HepG2 (cell line): ENCODE results near the gene DDRGK1. TPM values are rescaled to one million over a fixed set of nuclear protein-coding genes. Genes with fewer than 3 reads are reported as not detected.
A peak's percentile ranks its signal among the peaks of the same experiment; 100 is the strongest.

ENCODE experiments used
- ATAC-seq: fragments of 200-7000 bp; cut with Tn5 transposase; 3 replicates; pipeline ENCODE4 v1.9.1; 2020; ENCODE audit warnings: mild to moderate bottlenecking, moderate library complexity
- BruUV-seq: library from RNA; stranded (reverse); fragments of 400-500 nt; replicated peaks from 2 replicates; lab custom pipeline; 2021; lab: Mats Ljungman, UMichigan
- CTCF ChIA-PET: fragments of 300-600 bp; formaldehyde crosslinking; extraction: SDS; loops from one replicate; lab custom pipeline; 2021; ENCODE audit warnings: low total read pairs, inconsistent platforms, low intra/inter-chr PET ratio; lab: Yijun Ruan, JAX
- POLR2A ChIA-PET: fragments of 350-600 bp; sonication (Branson Sonifier 250); formaldehyde crosslinking; loops from one replicate; lab custom pipeline; 2020; ENCODE audit warnings: antibody characterized with exemption, inconsistent platforms; lab: Yijun Ruan, JAX
- DNase-seq: peaks from one replicate; pipeline ENCODE4 v3.0.0-alpha.2; 2015; ENCODE audit warnings: low spot score
- FAIRE-seq: peaks from 3 replicates; lab custom pipeline; 2011; peaks lifted over from hg19 to GRCh38; lab: Jason Lieb, UNC
- H2AFZ ChIP-seq: one replicate; pipeline ENCODE4 v1.6.1; 2011; ENCODE audit warnings: low read length, inconsistent platforms
- H3K27ac ChIP-seq: fragments of 300-600 bp; 3 replicates; pipeline ENCODE4 v1.8.0; 2011; ENCODE audit warnings: mixed run types, mild to moderate bottlenecking, mixed read lengths, low read length, inconsistent platforms; ENCODE audit not compliant: insufficient read depth; ENCODE audit errors: extremely low read length
- H3K27me3 ChIP-seq, 2 experiments: fragments of 200-600 bp in 1 of 2; 2 replicates in 1 of 2; 3 replicates in 1 of 2; pipeline versions ENCODE4 v1.6.0 to v1.8.0; 2011; ENCODE audit warnings: low read length in 2 of 2, mild to moderate bottlenecking in 2 of 2, moderate library complexity in 2 of 2, inconsistent platforms in 1 of 2; ENCODE audit not compliant: insufficient read depth in 2 of 2, control insufficient read depth in 1 of 2
- H3K36me3 ChIP-seq, 2 experiments: fragments of 200-600 bp in 1 of 2; replicated peaks in 1 of 2; 2 replicates in 1 of 2; 3 replicates in 1 of 2; pipeline versions ENCODE4 v1.5.1 to v1.8.0; 2011; ENCODE audit warnings: low read length in 2 of 2, inconsistent platforms in 1 of 2; ENCODE audit not compliant: insufficient read depth in 2 of 2, control insufficient read depth in 1 of 2
- H3K4me1 ChIP-seq: 2 replicates; pipeline ENCODE4 v1.5.1; 2012; ENCODE audit warnings: low read length, inconsistent platforms; ENCODE audit not compliant: insufficient read depth
- H3K4me2 ChIP-seq: 2 replicates; pipeline ENCODE4 v1.6.0; 2011; ENCODE audit warnings: low read depth, low read length, inconsistent platforms
- H3K4me3 ChIP-seq, 3 experiments: fragments of 200-600 bp in 1 of 3; sonication (generic), shearing (Covaris generic) in 1 of 3; replicated peaks in 1 of 3; 2 replicates each; pipeline ENCODE4 v1.5.1; 2011 to 2016; ENCODE audit warnings: low read length in 3 of 3, inconsistent platforms in 2 of 3, low read depth in 2 of 3, mild to moderate bottlenecking in 2 of 3, control low read depth in 1 of 3, mixed read lengths in 1 of 3; ENCODE audit not compliant: insufficient read depth in 1 of 3
- H3K79me2 ChIP-seq: one replicate; pipeline ENCODE4 v1.6.1; 2011; ENCODE audit warnings: low read length, inconsistent platforms; ENCODE audit not compliant: insufficient read depth
- H3K9ac ChIP-seq: 2 replicates; pipeline ENCODE4 v1.6.0; 2011; ENCODE audit warnings: mild to moderate bottlenecking, low read depth, low read length, inconsistent platforms; ENCODE audit not compliant: insufficient read depth
- H3K9me3 ChIP-seq: 2 replicates; pipeline ENCODE4 v1.5.1; 2012; ENCODE audit warnings: mild to moderate bottlenecking, low read length
- H4K20me1 ChIP-seq: 2 replicates; pipeline ENCODE4 v1.6.0; 2011; ENCODE audit warnings: inconsistent platforms, mild to moderate bottlenecking, low read length, moderate library complexity; ENCODE audit not compliant: insufficient read depth
- AKAP8 ChIP-seq: sonication (generic); formaldehyde crosslinking; IDR thresholded peaks from 2 replicates; pipeline ENCODE4 v1.5.1; 2020; ENCODE audit warnings: mild to moderate bottlenecking, missing genetic modification reagents
- EP300 ChIP-seq, 3 experiments: sonication (generic) in 1 of 3; formaldehyde crosslinking in 1 of 3; IDR thresholded peaks; 2 replicates each; pipeline versions ENCODE4 v1.5.1 to v1.6.1; 2011 to 2020; ENCODE audit warnings: low read depth in 2 of 3, low read length in 2 of 3, borderline replicate concordance in 1 of 3, improper control_type of control experiment in 1 of 3, mild to moderate bottlenecking in 1 of 3, missing genetic modification reagents in 1 of 3, moderate library complexity in 1 of 3
- ESRRA ChIP-seq: sonication (generic); formaldehyde crosslinking; IDR thresholded peaks from 2 replicates; pipeline ENCODE4 v1.5.1; 2020; ENCODE audit warnings: mild to moderate bottlenecking, low read depth, missing genetic modification reagents
- HDAC1 ChIP-seq: sonication (generic); formaldehyde crosslinking; IDR thresholded peaks from 2 replicates; pipeline ENCODE4 v1.5.1; 2020; ENCODE audit warnings: mild to moderate bottlenecking, missing genetic modification reagents
- HOXA3 ChIP-seq: sonication (generic); formaldehyde crosslinking; IDR thresholded peaks from 2 replicates; pipeline ENCODE4 v1.5.0; 2020; ENCODE audit warnings: missing genetic modification reagents
- KDM2A ChIP-seq: sonication (generic); formaldehyde crosslinking; IDR thresholded peaks from 2 replicates; pipeline ENCODE4 v1.4.0; 2020; ENCODE audit warnings: low read depth, missing genetic modification reagents, borderline replicate concordance
- MEIS2 ChIP-seq: sonication (generic); formaldehyde crosslinking; IDR thresholded peaks from 2 replicates; pipeline ENCODE4 v1.9.0; 2021; ENCODE audit warnings: mild to moderate bottlenecking, missing genetic modification reagents
- RARG ChIP-seq: sonication (generic); formaldehyde crosslinking; IDR thresholded peaks from 2 replicates; pipeline ENCODE4 v1.4.0; 2020; ENCODE audit warnings: low read depth, mild to moderate bottlenecking, missing genetic modification reagents
- SPEN ChIP-seq: sonication (generic); formaldehyde crosslinking; IDR thresholded peaks from 2 replicates; pipeline ENCODE4 v1.5.1; 2020; ENCODE audit warnings: low read depth, mild to moderate bottlenecking, missing genetic modification reagents
- TAF15 ChIP-seq: fragments of 200-400 bp; formaldehyde crosslinking; IDR thresholded peaks from one replicate; pipeline ENCODE4 v1.6.1; 2018; ENCODE audit warnings: mild to moderate bottlenecking, low read depth, low read length; ENCODE audit not compliant: poor library complexity, severe bottlenecking
- ZBTB38 ChIP-seq: sonication (generic); formaldehyde crosslinking; IDR thresholded peaks from 2 replicates; pipeline ENCODE4 v1.5.1; 2020; ENCODE audit warnings: mild to moderate bottlenecking, missing genetic modification reagents
- ZBTB7A ChIP-seq: sonication (generic); formaldehyde crosslinking; IDR thresholded peaks from 2 replicates; pipeline ENCODE4 v1.8.0; 2022; ENCODE audit warnings: mild to moderate bottlenecking, missing genetic modification reagents
- ZNF280D ChIP-seq: sonication (generic); formaldehyde crosslinking; IDR thresholded peaks from 2 replicates; pipeline ENCODE4 v1.5.1; 2020; ENCODE audit warnings: mild to moderate bottlenecking, missing genetic modification reagents
- ZNF317 ChIP-seq: sonication (generic); formaldehyde crosslinking; IDR thresholded peaks from 2 replicates; pipeline ENCODE4 v1.5.0; 2020; ENCODE audit warnings: mild to moderate bottlenecking, missing genetic modification reagents
- ZNF556 ChIP-seq: sonication (generic); formaldehyde crosslinking; IDR thresholded peaks from 2 replicates; pipeline ENCODE4 v1.4.0; 2020; ENCODE audit warnings: mild to moderate bottlenecking, missing genetic modification reagents, borderline replicate concordance
- WGBS: methylation state at CpG from one replicate; pipeline ENCODE4 v1.1.6; 2017; ENCODE audit warnings: low lambda C conversion rate; 5-methylcytosine and 5-hydroxymethylcytosine counted together
- in situ Hi-C: cut with HindIII; loops from 2 replicates; pipeline ENCODE4 v1.10.0; 2017; ENCODE audit warnings: low pct_unique_long_range_greater_than_20kb; ENCODE audit not compliant: extremely low pct_ligation_motif_present
- intact Hi-C: fragments of 100-400 bp; cut with micrococcal nuclease; formaldehyde crosslinking; loops from one replicate; pipeline ENCODE4 v1.10.0; 2022; ENCODE audit not compliant: unreplicated experiment
- polyA plus RNA-seq, 8 experiments: library from polyadenylated mRNA; depleted of rRNA in 3 of 8; stranded (reverse) in 7 of 8; unstranded in 1 of 8; fragments of >200 nt; fragmentation: Illumina TruSeq in 4 of 8; extraction: Trizol in 4 of 8; gene quantifications; 2 replicates each; pipeline versions ENCODE4 v1.2.1 to v1.2.3, GENCODE V29; 2011 to 2016; ENCODE audit warnings: low read depth in 4 of 8, missing spikeins in 1 of 8, mixed read lengths in 1 of 8; ENCODE audit not compliant: insufficient read depth in 1 of 8
- total RNA-seq, 5 experiments: library from RNA; depleted of rRNA; stranded (reverse); fragments of >200 nt; fragmentation: Illumina TruSeq; extraction: Trizol; gene quantifications; 2 replicates each; pipeline ENCODE4 v1.2.3, GENCODE V29; 2016; ENCODE audit warnings: low read depth in 1 of 5
- TF ChIP-seq, protein P1 (sequence below): sonication (generic); formaldehyde crosslinking; IDR thresholded peaks from 2 replicates; pipeline ENCODE4 v1.5.0; 2020; ENCODE audit warnings: missing genetic modification reagents, mild to moderate bottlenecking, borderline replicate concordance

The DDRGK1 gene
- total and polyA plus RNA-seq, 2 of the 13 experiments (the other 11 are each of a cell fraction or from before 2014, with no cell fraction given) = 96.7 to 149 TPM

- Histone ChIP-seq H3K4me1 (peaks cover 75% of the 10 kb centered on the region), H2AFZ (no peak overlapping the region), H3K4me3 (peak overlapping the region; percentile 59 to 83 (median 83); a peak in 5 of 6 replicates), H3K79me2 (no peaks in the 10 kb centered on the region), H3K36me3 (no peaks in the 10 kb centered on the region), H4K20me1 (no peaks in the 10 kb centered on the region), H3K27me3 (peaks cover 6 to 40% of the 10 kb centered on the region in 2 experiments), H3K9ac (peak overlapping the region; percentile 57; the same call in 1 of the 2 replicates), H3K4me2 (peak overlapping the region; percentile 84), H3K27ac (no peak overlapping the region), H3K9me3 (no peaks in the 10 kb centered on the region)
- POLR2A ChIA-PET = interaction anchor here (1.4 to 4.6 kb wide), 4 partner anchors 15 to 30 kb away, joined by 5 to 26 read pairs (median 19); partner anchors contain the start of gene ITPA
- BruUV-seq = no TSS peak
- intact Hi-C loops = loop anchor here (10.0 kb wide), 1 partner anchor 75 kb away; no protein-coding TSS in a partner anchor
- CTCF ChIA-PET = interaction anchor here (1.8 kb wide), 1 partner anchor 10 kb away, joined by 6 read pairs; no protein-coding TSS in a partner anchor
- FAIRE-seq (no peak), DNase-seq (no peak), ATAC-seq (no peak)
- 78% methylated on average over 47 of the region's 54 CpGs for WGBS
- in situ Hi-C loops = no loop called here
- TF ChIP-seq MEIS2 (CRISPR knock-in tag) = 0 out of 2 replicates have a peak, but pooled peaks have one; percentile 26
- peak; percentile 91 for TF ChIP-seq ZBTB38
- peak; percentile 11 for TF ChIP-seq TAF15
- 0 out of 2 replicates have a peak, but pooled peaks have one; percentile 11 for TF ChIP-seq SPEN
- TF ChIP-seq ZNF317 (CRISPR knock-in tag) = peak; percentile 34; the same call in 1 of the 2 replicates
- TF ChIP-seq AKAP8 (CRISPR knock-in tag) = peak; percentile 29; the same call in 1 of the 2 replicates
- no peak for TF ChIP-seq EP300 (IDR thresholded peaks at IDR 0.05; ENCODE audit: low read depth in 2 of 2, low read length in 2 of 2)
- peak; percentile 7; the same call in 1 of the 2 replicates for TF ChIP-seq EP300 (CRISPR knock-in tag; IDR thresholded peaks at IDR 0.05; ENCODE audit: borderline replicate concordance)
- peak; percentile 71; the same call in 1 of the 2 replicates for TF ChIP-seq ZBTB7A
- TF ChIP-seq RARG (CRISPR knock-in tag) = no peak
- 0 out of 2 replicates have a peak, but pooled peaks have one; percentile 1 for TF ChIP-seq ZNF556 (CRISPR knock-in tag)
- TF ChIP-seq ZNF280D (CRISPR knock-in tag) = 0 out of 2 replicates have a peak, but pooled peaks have one; percentile 13
- TF ChIP-seq HDAC1 (CRISPR knock-in tag) = 0 out of 2 replicates have a peak, but pooled peaks have one; percentile 8
- peak; percentile 22; the same call in 1 of the 2 replicates for TF ChIP-seq ESRRA (CRISPR knock-in tag)
- TF ChIP-seq, protein P1, sequence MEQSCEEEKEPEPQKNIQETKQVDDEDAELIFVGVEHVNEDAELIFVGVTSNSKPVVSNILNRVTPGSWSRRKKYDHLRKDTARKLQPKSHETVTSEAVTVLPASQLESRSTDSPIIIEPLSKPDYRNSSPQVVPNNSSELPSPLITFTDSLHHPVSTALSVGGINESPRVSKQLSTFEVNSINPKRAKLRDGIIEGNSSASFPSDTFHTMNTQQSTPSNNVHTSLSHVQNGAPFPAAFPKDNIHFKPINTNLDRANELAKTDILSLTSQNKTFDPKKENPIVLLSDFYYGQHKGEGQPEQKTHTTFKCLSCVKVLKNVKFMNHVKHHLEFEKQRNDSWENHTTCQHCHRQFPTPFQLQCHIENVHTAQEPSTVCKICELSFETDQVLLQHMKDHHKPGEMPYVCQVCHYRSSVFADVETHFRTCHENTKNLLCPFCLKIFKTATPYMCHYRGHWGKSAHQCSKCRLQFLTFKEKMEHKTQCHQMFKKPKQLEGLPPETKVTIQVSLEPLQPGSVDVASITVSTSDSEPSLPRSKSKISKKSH = 0 out of 2 replicates have a peak, but pooled peaks have one; percentile 42
- 0 out of 2 replicates have a peak, but pooled peaks have one; percentile 12 for TF ChIP-seq KDM2A (CRISPR knock-in tag)
- no peak; the same call in 1 of the 2 replicates for TF ChIP-seq HOXA3 (CRISPR knock-in tag)
These were observed 35.6 kb upstream of the DDRGK1 start for GRCh38 chr20:3239867-3240775.
